SU-DHL-6 (cell line): ENCODE measurements around the gene CTSZ.

Experiments
- EZH2phosphoT487 ChIP-seq: fragments of 200-600 bp; sonication (generic), shearing (Covaris generic); conservative IDR thresholded peaks from 2 replicates; pipeline ENCODE4 v1.6.1; 2018; ENCODE audit warnings: mild to moderate bottlenecking, antibody characterized with exemption, low read length, moderate library complexity, mixed read lengths
- TF ChIP-seq, protein P1 (sequence below): fragments of 200-600 bp; sonication (generic); IDR thresholded peaks from one replicate; pipeline ENCODE4 v1.5.1; 2017; ENCODE audit warnings: antibody characterized with exemption, mild to moderate bottlenecking, low read length, moderate library complexity; ENCODE audit not compliant: insufficient read depth, poor library complexity, severe bottlenecking

- TF ChIP-seq, protein P1, sequence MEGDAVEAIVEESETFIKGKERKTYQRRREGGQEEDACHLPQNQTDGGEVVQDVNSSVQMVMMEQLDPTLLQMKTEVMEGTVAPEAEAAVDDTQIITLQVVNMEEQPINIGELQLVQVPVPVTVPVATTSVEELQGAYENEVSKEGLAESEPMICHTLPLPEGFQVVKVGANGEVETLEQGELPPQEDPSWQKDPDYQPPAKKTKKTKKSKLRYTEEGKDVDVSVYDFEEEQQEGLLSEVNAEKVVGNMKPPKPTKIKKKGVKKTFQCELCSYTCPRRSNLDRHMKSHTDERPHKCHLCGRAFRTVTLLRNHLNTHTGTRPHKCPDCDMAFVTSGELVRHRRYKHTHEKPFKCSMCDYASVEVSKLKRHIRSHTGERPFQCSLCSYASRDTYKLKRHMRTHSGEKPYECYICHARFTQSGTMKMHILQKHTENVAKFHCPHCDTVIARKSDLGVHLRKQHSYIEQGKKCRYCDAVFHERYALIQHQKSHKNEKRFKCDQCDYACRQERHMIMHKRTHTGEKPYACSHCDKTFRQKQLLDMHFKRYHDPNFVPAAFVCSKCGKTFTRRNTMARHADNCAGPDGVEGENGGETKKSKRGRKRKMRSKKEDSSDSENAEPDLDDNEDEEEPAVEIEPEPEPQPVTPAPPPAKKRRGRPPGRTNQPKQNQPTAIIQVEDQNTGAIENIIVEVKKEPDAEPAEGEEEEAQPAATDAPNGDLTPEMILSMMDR: no peak
- TF ChIP-seq EZH2phosphoT487: no peak
Observed at GRCh38 chr20:58987790-58988564, 19.1 kb downstream of the CTSZ start.
